ENCODE results near the gene PLVAP. TPM values are rescaled to one million over a fixed set of nuclear protein-coding genes. Genes with fewer than 3 reads are reported as not detected.

PLVAP gene
- total and polyA plus RNA-seq, 9 of the 15 experiments (the other 6 are each of a cell fraction or from before 2014, with no cell fraction given), result 0.09 to 0.84 (median 0.51) TPM; not detected in 4

- TF ChIP-seq SIX5 (IDR thresholded peaks at IDR 0.05; ENCODE audit: borderline replicate concordance in 1 of 2, insufficient read depth in 1 of 2, low read depth in 1 of 2, low read length in 2 of 2) (peak; percentile 58 to 70), RFX1 (IDR thresholded peaks at IDR 0.05) (peak; percentile 86), POLR2B (IDR thresholded peaks at IDR 0.05; ENCODE audit: low read depth, partially characterized antibody) (no peak), NRF1 (conservative IDR thresholded peaks at IDR 0.05 in 1 of 2, IDR thresholded peaks at IDR 0.05 in 1 of 2) (peak; percentile 93 to 94), ZNF695 (CRISPR knock-in tag; IDR thresholded peaks at IDR 0.05) (no peak), NBN (IDR thresholded peaks at IDR 0.05; ENCODE audit: low read depth) (peak; percentile 59; the same call in 1 of the 2 replicates), SMAD4 (CRISPR knock-in tag; conservative IDR thresholded peaks at IDR 0.05) (0 out of 2 replicates have a peak, but pooled peaks have one; percentile 51), NR1H2 (CRISPR knock-in tag; IDR thresholded peaks at IDR 0.05) (no peak), JUND (IDR thresholded peaks at IDR 0.05; ENCODE audit: borderline replicate concordance, low read depth, low read length) (peak; percentile 65), JUND (tag; IDR thresholded peaks at IDR 0.05; ENCODE audit: borderline replicate concordance, low read depth, low read length) (peak; percentile 38; the same call in 1 of the 3 replicates), L3MBTL2 (IDR thresholded peaks at IDR 0.05) (peak; percentile 87), XRCC5 (IDR thresholded peaks at IDR 0.05; ENCODE audit: low read depth, low read length) (0 out of 2 replicates have a peak, but pooled peaks have one; percentile 16), ZFX (CRISPR knock-in tag; IDR thresholded peaks at IDR 0.05) (peak; percentile 56), BACH1 (tag; IDR thresholded peaks at IDR 0.05) (no peak), GTF2E2 (tag; IDR thresholded peaks at IDR 0.05) (peak; percentile 63; the same call in 1 of the 2 replicates), RBM14 (IDR thresholded peaks at IDR 0.05; ENCODE audit: borderline replicate concordance, insufficient read depth, low read depth, low read length) (no peak)
- TF ChIP-seq, protein P1, sequence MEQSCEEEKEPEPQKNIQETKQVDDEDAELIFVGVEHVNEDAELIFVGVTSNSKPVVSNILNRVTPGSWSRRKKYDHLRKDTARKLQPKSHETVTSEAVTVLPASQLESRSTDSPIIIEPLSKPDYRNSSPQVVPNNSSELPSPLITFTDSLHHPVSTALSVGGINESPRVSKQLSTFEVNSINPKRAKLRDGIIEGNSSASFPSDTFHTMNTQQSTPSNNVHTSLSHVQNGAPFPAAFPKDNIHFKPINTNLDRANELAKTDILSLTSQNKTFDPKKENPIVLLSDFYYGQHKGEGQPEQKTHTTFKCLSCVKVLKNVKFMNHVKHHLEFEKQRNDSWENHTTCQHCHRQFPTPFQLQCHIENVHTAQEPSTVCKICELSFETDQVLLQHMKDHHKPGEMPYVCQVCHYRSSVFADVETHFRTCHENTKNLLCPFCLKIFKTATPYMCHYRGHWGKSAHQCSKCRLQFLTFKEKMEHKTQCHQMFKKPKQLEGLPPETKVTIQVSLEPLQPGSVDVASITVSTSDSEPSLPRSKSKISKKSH (CRISPR knock-in tag; IDR thresholded peaks at IDR 0.05), result no peak
- TF ChIP-seq, protein P2, sequence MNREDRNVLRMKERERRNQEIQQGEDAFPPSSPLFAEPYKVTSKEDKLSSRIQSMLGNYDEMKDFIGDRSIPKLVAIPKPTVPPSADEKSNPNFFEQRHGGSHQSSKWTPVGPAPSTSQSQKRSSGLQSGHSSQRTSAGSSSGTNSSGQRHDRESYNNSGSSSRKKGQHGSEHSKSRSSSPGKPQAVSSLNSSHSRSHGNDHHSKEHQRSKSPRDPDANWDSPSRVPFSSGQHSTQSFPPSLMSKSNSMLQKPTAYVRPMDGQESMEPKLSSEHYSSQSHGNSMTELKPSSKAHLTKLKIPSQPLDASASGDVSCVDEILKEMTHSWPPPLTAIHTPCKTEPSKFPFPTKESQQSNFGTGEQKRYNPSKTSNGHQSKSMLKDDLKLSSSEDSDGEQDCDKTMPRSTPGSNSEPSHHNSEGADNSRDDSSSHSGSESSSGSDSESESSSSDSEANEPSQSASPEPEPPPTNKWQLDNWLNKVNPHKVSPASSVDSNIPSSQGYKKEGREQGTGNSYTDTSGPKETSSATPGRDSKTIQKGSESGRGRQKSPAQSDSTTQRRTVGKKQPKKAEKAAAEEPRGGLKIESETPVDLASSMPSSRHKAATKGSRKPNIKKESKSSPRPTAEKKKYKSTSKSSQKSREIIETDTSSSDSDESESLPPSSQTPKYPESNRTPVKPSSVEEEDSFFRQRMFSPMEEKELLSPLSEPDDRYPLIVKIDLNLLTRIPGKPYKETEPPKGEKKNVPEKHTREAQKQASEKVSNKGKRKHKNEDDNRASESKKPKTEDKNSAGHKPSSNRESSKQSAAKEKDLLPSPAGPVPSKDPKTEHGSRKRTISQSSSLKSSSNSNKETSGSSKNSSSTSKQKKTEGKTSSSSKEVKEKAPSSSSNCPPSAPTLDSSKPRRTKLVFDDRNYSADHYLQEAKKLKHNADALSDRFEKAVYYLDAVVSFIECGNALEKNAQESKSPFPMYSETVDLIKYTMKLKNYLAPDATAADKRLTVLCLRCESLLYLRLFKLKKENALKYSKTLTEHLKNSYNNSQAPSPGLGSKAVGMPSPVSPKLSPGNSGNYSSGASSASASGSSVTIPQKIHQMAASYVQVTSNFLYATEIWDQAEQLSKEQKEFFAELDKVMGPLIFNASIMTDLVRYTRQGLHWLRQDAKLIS (CRISPR knock-in tag; IDR thresholded peaks at IDR 0.05), result no peak
- TF ChIP-seq, protein P3, sequence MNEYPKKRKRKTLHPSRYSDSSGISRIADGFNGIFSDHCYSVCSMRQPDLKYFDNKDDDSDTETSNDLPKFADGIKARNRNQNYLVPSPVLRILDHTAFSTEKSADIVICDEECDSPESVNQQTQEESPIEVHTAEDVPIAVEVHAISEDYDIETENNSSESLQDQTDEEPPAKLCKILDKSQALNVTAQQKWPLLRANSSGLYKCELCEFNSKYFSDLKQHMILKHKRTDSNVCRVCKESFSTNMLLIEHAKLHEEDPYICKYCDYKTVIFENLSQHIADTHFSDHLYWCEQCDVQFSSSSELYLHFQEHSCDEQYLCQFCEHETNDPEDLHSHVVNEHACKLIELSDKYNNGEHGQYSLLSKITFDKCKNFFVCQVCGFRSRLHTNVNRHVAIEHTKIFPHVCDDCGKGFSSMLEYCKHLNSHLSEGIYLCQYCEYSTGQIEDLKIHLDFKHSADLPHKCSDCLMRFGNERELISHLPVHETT (CRISPR knock-in tag; conservative IDR thresholded peaks at IDR 0.05 in 1 of 2, IDR thresholded peaks at IDR 0.05 in 1 of 2), result peak in 1 of 2 experiments; percentile 67; a peak in 2 of 4 replicates
Observed at GRCh38 chr19:17419621-17420474, 42.7 kb upstream of the PLVAP start, which contains the start of gene MVB12A (continued).

All from K562 (cell line).